NT2/D1 (cell line): Measurements from ENCODE around the gene GZMM.

Experiments
- DNase-seq: peaks from one replicate; pipeline ENCODE4 v3.0.0-alpha.2; 2011; ENCODE audit warnings: low read depth, low spot score
- H3K27me3 ChIP-seq: 2 replicates; pipeline ENCODE4 v1.6.0; 2011; ENCODE audit warnings: mild to moderate bottlenecking; ENCODE audit not compliant: insufficient read length, insufficient read depth
- H3K36me3 ChIP-seq: 2 replicates; pipeline ENCODE4 v1.6.1; 2011; ENCODE audit warnings: mild to moderate bottlenecking, low read length, mixed read lengths; ENCODE audit not compliant: insufficient read depth, insufficient read length
- H3K4me1 ChIP-seq: 2 replicates; pipeline ENCODE4 v1.5.1; 2011; ENCODE audit not compliant: insufficient read depth, insufficient read length
- H3K4me3 ChIP-seq: 2 replicates; pipeline ENCODE4 v1.5.1; 2011; ENCODE audit warnings: low read depth; ENCODE audit not compliant: insufficient read length
- H3K9ac ChIP-seq: 2 replicates; pipeline ENCODE4 v1.6.0; 2011; ENCODE audit warnings: low read depth; ENCODE audit not compliant: insufficient read length
- H3K9me3 ChIP-seq: 2 replicates; pipeline ENCODE4 v1.5.1; 2011; ENCODE audit warnings: mild to moderate bottlenecking, low read length; ENCODE audit not compliant: insufficient read depth
- SUZ12 ChIP-seq: IDR thresholded peaks from 2 replicates; pipeline ENCODE4 v1.6.1; 2011; ENCODE audit not compliant: insufficient read length, insufficient read depth; ENCODE audit errors: extremely low read depth
- YY1 ChIP-seq: IDR thresholded peaks from 2 replicates; pipeline ENCODE4 v1.6.1; 2011; ENCODE audit not compliant: insufficient read length, insufficient read depth
- ZNF274 ChIP-seq: IDR thresholded peaks from 2 replicates; pipeline ENCODE4 v1.6.1; 2011; ENCODE audit warnings: mild to moderate bottlenecking, low read depth, low read length

Gene GZMM

GRCh38 chr19:554817-555216, 11.0 kb downstream of the GZMM start:
- Histone ChIP-seq H3K9me3 (no peaks in the 10 kb centered on the region), H3K9ac (no peak overlapping the region), H3K27me3 (no peaks in the 10 kb centered on the region), H3K4me1 (peaks cover 19% of the 10 kb centered on the region), H3K36me3 (no peaks in the 10 kb centered on the region), H3K4me3 (no peak overlapping the region)
- DNase-seq: no peak
- no peak for TF ChIP-seq SUZ12
- TF ChIP-seq YY1: no peak
- TF ChIP-seq ZNF274: no peak

GRCh38 chr19:555474-555808, 11.6 kb downstream of the GZMM start:
- Histone ChIP-seq H3K9ac (peak overlapping the region; percentile 32), H3K9me3 (no peaks in the 10 kb centered on the region), H3K36me3 (no peaks in the 10 kb centered on the region), H3K4me1 (peaks cover 19% of the 10 kb centered on the region), H3K4me3 (no peak overlapping the region), H3K27me3 (no peaks in the 10 kb centered on the region)
- TF ChIP-seq ZNF274 (no peak), SUZ12 (no peak), YY1 (no peak)
- no peak for DNase-seq

- H3K4me1 ChIP-seq: peaks cover 15% of the 10 kb centered on the region
- H3K27me3 ChIP-seq: no peaks in the 10 kb centered on the region
- peaks cover 7% of the 10 kb centered on the region; the same call in 1 of the 2 replicates for H3K9me3 ChIP-seq
- no peak for DNase-seq
- H3K4me3 ChIP-seq: no peak overlapping the region
- TF ChIP-seq ZNF274: no peak
- TF ChIP-seq SUZ12: no peak
- no peak for TF ChIP-seq YY1
- H3K9ac ChIP-seq: no peak overlapping the region
- no peaks in the 10 kb centered on the region for H3K36me3 ChIP-seq
Observed at GRCh38 chr19:556611-557382, 12.9 kb downstream of the GZMM start.

DNA sequence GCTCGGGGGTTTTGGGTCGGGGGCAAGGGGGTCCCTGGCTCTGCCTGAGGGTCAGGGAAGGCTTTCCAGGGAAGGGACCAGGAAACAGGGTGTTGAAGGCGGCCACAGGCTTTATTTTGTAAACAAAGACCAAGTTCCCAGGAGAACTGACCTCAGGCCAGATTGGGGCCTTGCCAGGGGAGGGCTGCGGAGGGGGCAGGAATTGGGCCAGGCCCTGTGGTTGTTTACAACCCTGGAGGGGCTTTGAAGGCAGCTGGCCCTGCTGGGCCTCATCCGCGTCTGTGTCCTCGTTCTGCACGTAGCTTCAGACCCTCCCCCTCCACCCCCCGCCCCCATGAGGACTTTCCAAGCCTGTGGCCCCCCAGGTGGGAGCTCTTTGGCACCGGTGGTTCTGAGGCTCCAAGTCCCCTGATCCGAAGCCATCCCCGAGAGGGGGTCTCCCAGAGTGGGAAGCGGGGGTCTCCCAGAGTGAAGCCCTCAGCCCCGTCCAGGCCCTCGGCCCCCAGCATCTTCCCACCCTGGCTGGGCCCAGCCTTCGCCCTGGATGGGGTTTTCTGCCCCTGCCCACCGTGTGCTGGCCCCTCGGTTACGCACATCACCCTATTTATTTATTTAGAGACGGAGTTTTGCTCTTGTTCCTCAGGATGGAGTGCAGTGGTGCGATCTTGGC, 15.1 kb downstream of the GZMM start:
- Histone ChIP-seq H3K27me3 (no peaks in the 10 kb centered on the region), H3K9me3 (peaks cover 7% of the 10 kb centered on the region; the same call in 1 of the 2 replicates), H3K4me1 (peaks cover 17% of the 10 kb centered on the region), H3K9ac (peak overlapping the region; percentile 59), H3K36me3 (no peaks in the 10 kb centered on the region), H3K4me3 (no peak overlapping the region)
- TF ChIP-seq YY1 (no peak), SUZ12 (no peak), ZNF274 (no peak)
- no peak for DNase-seq

- no peaks in the 10 kb centered on the region for H3K27me3 ChIP-seq
- peaks cover 7% of the 10 kb centered on the region; the same call in 1 of the 2 replicates for H3K9me3 ChIP-seq
- H3K9ac ChIP-seq: no peak overlapping the region
- TF ChIP-seq ZNF274: no peak
- TF ChIP-seq YY1: no peak
- TF ChIP-seq SUZ12: no peak
- H3K4me1 ChIP-seq: peaks cover 15% of the 10 kb centered on the region
- DNase-seq: no peak
- no peaks in the 10 kb centered on the region for H3K36me3 ChIP-seq
- H3K4me3 ChIP-seq: no peak overlapping the region
Observed at GRCh38 chr19:560121-560520, 16.3 kb downstream of the GZMM start.

- DNase-seq: no peak
- H3K4me3 ChIP-seq: no peak overlapping the region
- H3K9ac ChIP-seq: peak overlapping the region; percentile 42
Observed at GRCh38 chr19:566403-566802, 22.6 kb downstream of the GZMM start.

GRCh38 chr19:566844-567243, 23.0 kb downstream of the GZMM start:
- DNase-seq: no peak
- TF ChIP-seq SUZ12 (no peak), ZNF274 (no peak), YY1 (no peak)
- Histone ChIP-seq H3K9ac (no peak overlapping the region), H3K9me3 (no peaks in the 10 kb centered on the region; the same call in 1 of the 2 replicates), H3K36me3 (no peaks in the 10 kb centered on the region), H3K27me3 (peaks cover 6% of the 10 kb centered on the region), H3K4me1 (peaks cover 6% of the 10 kb centered on the region), H3K4me3 (no peak overlapping the region)

More at GRCh38 chr19:566403-566802, 22.6 kb downstream of the GZMM start:
- Histone ChIP-seq H3K27me3 (peaks cover 5% of the 10 kb centered on the region), H3K9me3 (peaks cover 3% of the 10 kb centered on the region; the same call in 1 of the 2 replicates), H3K4me1 (peaks cover 6% of the 10 kb centered on the region), H3K36me3 (no peaks in the 10 kb centered on the region)
- TF ChIP-seq SUZ12 (no peak), YY1 (no peak)
